ENCODE measurements around the gene PPARD. TPM values are rescaled to one million over a fixed set of nuclear protein-coding genes. Genes with fewer than 3 reads are reported as not detected.
A peak's percentile ranks its signal among the peaks of the same experiment; 100 is the strongest.

The PPARD gene
- total and polyA plus RNA-seq, 2 of the 13 experiments (the other 11 are each of a cell fraction or from before 2014, with no cell fraction given) = 6.1 to 13.3 TPM

GRCh38 chr6:35470663-35471120 is 128.3 kb downstream of the PPARD start (continued):
- no peak for TF ChIP-seq SAFB2 (CRISPR knock-in tag; IDR thresholded peaks at IDR 0.05; ENCODE audit: borderline replicate concordance, low read depth)
- TF ChIP-seq ZNF432 (CRISPR knock-in tag; IDR thresholded peaks at IDR 0.05; ENCODE audit: borderline replicate concordance) = no peak
- TF ChIP-seq ZNF674 (CRISPR knock-in tag; IDR thresholded peaks at IDR 0.05; ENCODE audit: low read depth) = no peak
- TF ChIP-seq ZNF549 (CRISPR knock-in tag; IDR thresholded peaks at IDR 0.05) = no peak
- TF ChIP-seq ZNF121 (CRISPR knock-in tag; IDR thresholded peaks at IDR 0.05) = no peak
- peak; percentile 34; the same call in 1 of the 2 replicates for TF ChIP-seq PAF1 (CRISPR knock-in tag; IDR thresholded peaks at IDR 0.05)
- TF ChIP-seq MXI1 (IDR thresholded peaks at IDR 0.05; ENCODE audit: borderline replicate concordance, low read depth, low read length) = no peak
- 0 out of 2 replicates have a peak, but pooled peaks have one; percentile 33 for TF ChIP-seq MBD4 (IDR thresholded peaks at IDR 0.05; ENCODE audit: borderline replicate concordance, low read length)
- TF ChIP-seq ZNF605 (CRISPR knock-in tag; IDR thresholded peaks at IDR 0.05) = 0 out of 2 replicates have a peak, but pooled peaks have one; percentile 0
- TF ChIP-seq ZNF24 (IDR thresholded peaks at IDR 0.05) = no peak
- TF ChIP-seq RBM22 (optimal IDR thresholded peaks at IDR 0.05; ENCODE audit: low read length) = peak; percentile 77
- no peak for TF ChIP-seq ZFP37 (CRISPR knock-in tag; IDR thresholded peaks at IDR 0.05; ENCODE audit: borderline replicate concordance)
- no peak for TF ChIP-seq KMT2B (CRISPR knock-in tag; IDR thresholded peaks at IDR 0.05)
- TF ChIP-seq ATF4 (CRISPR knock-in tag; IDR thresholded peaks at IDR 0.05) = peak in 1 of 2 experiments; percentile 41; a peak in 1 of 4 replicates

Data from HepG2 (cell line).